HFF-Myc (cell line): ENCODE data around the gene HERPUD1.
A peak's percentile ranks its signal among the peaks of the same experiment; 100 is the strongest.
"Not testable (repeated sequence)": the region's sequence is repeated elsewhere in the genome, so short reads cannot be mapped to it uniquely, and the experiment has no call there.

Source experiments
- DNase-seq: peaks from one replicate; pipeline ENCODE4 v3.0.0-alpha.2; 2011; ENCODE audit warnings: low read depth; ENCODE audit errors: extremely low read depth
- H3K4me3 ChIP-seq: replicated peaks from 2 replicates; pipeline ENCODE4 v1.5.1; 2011; ENCODE audit warnings: low read depth, mild to moderate bottlenecking, control low read depth, low read length
- CTCF ChIP-seq: IDR thresholded peaks from 2 replicates; pipeline ENCODE4 v1.5.1; 2012; ENCODE audit warnings: mild to moderate bottlenecking, low read depth, low read length, control low read depth; ENCODE audit errors: missing control alignments

Gene HERPUD1

GRCh38 chr16:56929639-56930038 is 2.3 kb upstream of the HERPUD1 start:
- no peak for DNase-seq
- H3K4me3 ChIP-seq, result no peak overlapping the region
- TF ChIP-seq CTCF, result no peak

DNA sequence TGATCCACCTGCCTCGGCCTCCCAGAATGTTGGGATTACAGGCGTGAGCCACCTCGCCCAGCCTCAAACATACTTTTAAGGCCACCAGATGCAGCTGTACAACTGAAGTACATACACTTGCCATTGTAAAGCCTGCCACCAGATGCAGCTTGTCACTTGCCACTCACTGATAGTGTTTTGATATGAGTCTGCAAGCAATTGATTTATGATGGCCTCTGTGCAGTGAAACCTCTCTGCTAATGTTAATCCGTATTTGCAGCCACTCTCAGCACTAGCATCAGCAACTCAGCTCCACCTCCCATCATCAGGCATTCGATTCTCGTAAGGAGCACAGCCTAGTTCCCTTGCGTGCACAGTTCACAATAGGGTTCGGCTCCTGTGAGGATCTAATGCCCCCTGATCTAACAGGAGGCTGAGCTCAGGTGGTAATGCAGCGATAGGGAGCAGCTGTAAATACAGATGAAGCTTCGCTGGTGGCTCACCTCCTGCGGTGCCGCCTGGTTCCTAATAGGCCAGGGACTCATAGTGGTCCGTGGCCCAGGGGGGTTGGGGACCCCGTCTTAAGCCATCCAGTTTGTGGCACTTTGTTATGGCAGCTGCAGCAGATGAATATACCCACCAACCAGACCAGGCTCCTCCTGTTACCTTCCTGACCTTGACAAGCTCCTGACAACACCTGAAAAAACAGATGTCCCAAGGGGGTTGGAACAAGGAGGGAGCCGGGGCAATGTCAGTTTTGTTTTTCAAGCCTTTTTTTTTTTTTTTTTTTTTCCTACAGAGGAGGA is 1.3 kb upstream of the HERPUD1 start:
- TF ChIP-seq CTCF, result no peak
- H3K4me3 ChIP-seq, result no peak overlapping the region
- DNase-seq, result no peak

- TF ChIP-seq CTCF, result no peak
- no peak for DNase-seq
- peak overlapping the region; percentile 100 for H3K4me3 ChIP-seq
Measured at GRCh38 chr16:56931271-56931891, 561 bp upstream of the HERPUD1 start.

GRCh38 chr16:56932721-56933619 is 1.0 kb downstream of the HERPUD1 start:
- no peak for DNase-seq

DNA sequence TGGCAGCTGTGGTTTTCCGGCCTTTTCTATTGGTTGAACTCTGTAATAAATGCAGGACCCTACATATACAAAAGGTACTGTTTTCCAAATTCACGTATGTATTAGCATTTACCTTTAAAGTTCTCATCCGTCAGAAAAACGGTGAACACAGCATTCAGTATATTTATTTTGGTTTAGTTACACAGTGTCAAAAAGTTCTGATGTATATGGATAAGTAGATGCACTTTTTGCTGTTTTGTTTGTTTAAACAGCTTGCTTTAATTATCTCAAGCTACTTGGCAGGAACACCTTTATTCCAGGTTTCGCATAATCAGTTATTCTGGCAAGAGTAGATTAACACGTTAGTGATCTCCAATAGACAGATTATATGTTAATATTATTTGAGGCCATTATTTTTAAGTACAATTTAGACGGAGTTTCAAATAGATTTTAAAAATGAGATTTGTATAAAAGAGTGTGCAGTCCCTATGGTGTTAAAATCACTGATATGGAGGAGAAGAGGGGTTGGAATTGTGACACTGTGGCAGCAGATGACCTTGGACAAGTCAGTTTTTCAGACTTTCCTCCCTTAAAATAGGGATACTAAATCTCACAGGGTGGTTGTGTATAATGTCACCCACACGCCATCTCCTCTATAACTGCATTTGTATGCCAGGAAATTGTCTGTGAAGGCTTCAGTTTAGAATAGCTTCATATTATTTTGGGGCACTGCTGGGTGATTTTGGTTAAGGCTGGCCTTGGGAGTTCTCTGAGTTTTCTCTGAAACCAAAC is 2.1 kb downstream of the HERPUD1 start:
- DNase-seq, result no peak
- TF ChIP-seq CTCF, result no peak
- H3K4me3 ChIP-seq, result peak overlapping the region; percentile 100

More at GRCh38 chr16:56932721-56933619, 1.0 kb downstream of the HERPUD1 start:
- TF ChIP-seq CTCF, result no peak
- peak overlapping the region; percentile 100 for H3K4me3 ChIP-seq

DNA sequence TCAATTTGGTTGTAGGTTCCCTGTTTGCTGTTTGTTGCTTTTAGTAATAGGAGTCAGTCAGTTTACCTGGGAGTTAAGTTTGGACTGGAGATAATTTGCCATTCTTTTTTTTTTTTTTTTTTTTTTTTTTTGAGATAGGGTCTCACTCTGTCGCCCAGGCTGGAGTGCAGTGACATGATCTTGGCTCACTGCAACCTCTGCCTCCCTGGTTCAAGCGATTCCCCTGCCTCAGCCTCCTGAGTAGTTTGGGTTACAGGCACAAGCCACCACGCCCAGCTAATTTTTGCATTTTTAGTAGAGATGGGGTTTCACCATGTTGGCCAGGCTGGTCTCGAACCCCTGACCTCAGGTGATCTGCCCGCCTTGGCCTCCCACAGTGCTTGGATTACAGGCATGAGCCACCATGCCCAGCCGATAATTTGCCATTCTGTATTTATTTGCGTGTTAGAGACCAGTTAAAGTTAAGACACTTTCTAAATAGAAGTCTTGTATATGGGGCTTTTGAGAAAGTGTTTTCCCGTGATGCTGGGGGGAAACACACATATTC is 2.7 kb downstream of the HERPUD1 start:
- not testable (repeated sequence) for DNase-seq
- peak overlapping the region; percentile 100 for H3K4me3 ChIP-seq
